Left ventricle myocardium inferior (tissue), 1 donor: ENCODE measurements around the gene CRY1. TPM values are rescaled to one million over a fixed set of nuclear protein-coding genes. Genes with fewer than 3 reads are reported as not detected.

Experiments used
- DNase-seq: peaks from one replicate; pipeline ENCODE4 v3.0.0-alpha.2; 2020
- H3K27ac ChIP-seq: fragments of 200-600 bp; replicated peaks from 2 replicates; pipeline ENCODE4 v1.8.0; 2021
- H3K27me3 ChIP-seq: fragments of 200-600 bp; 2 replicates; pipeline ENCODE4 v1.8.0; 2021; ENCODE audit warnings: low read depth
- H3K36me3 ChIP-seq: fragments of 200-600 bp; 2 replicates; pipeline ENCODE4 v1.8.0; 2021
- H3K4me1 ChIP-seq: fragments of 200-600 bp; 2 replicates; pipeline ENCODE4 v1.8.0; 2021
- H3K4me3 ChIP-seq: fragments of 200-600 bp; 2 replicates; pipeline ENCODE4 v1.8.0; 2021; ENCODE audit warnings: mild to moderate bottlenecking, moderate library complexity
- H3K9me3 ChIP-seq: fragments of 200-600 bp; replicated peaks from 2 replicates; pipeline ENCODE4 v1.8.0; 2021
- CTCF ChIP-seq: fragments of 200-600 bp; IDR thresholded peaks from 2 replicates; pipeline ENCODE4 v1.8.0; 2021; ENCODE audit warnings: antibody characterized with exemption, mild to moderate bottlenecking, borderline replicate concordance
- intact Hi-C: fragments of 100-400 bp; cut with micrococcal nuclease; formaldehyde crosslinking; loops from one replicate; pipeline ENCODE4 v1.11.0; 2022
- total RNA-seq: library from RNA; stranded (reverse); fragmentation: NEBNext Ultra II Directional; extraction: Animal tissue kit (Norgen Biotek cat#: 25700); gene quantifications from one replicate; pipeline ENCODE4 v1.2.1, GENCODE V29; 2021
- donor health status: DM: no; HTN: yes; CAD: no; lungs with severe emphysema.

The CRY1 gene
- total RNA-seq, 1 donor from 2014 or later = 10.0 TPM

GRCh38 chr12:107035733-107036132 lies 57.6 kb downstream of the CRY1 start:
- DNase-seq = no peak
- Histone ChIP-seq H3K4me1 (peaks cover 17% of the 10 kb centered on the region), H3K4me3 (no peak overlapping the region), H3K36me3 (no peaks in the 10 kb centered on the region), H3K27me3 (no peaks in the 10 kb centered on the region), H3K27ac (no peak overlapping the region), H3K9me3 (no peaks in the 10 kb centered on the region)
- no peak for TF ChIP-seq CTCF
- intact Hi-C loops = no loop called here

GRCh38 chr12:107033758-107034739 lies 59.3 kb downstream of the CRY1 start:
- Histone ChIP-seq H3K27ac (no peak overlapping the region), H3K4me3 (no peak overlapping the region), H3K27me3 (no peaks in the 10 kb centered on the region), H3K9me3 (no peaks in the 10 kb centered on the region), H3K4me1 (peaks cover 34% of the 10 kb centered on the region), H3K36me3 (no peaks in the 10 kb centered on the region)
- TF ChIP-seq CTCF = no peak
- intact Hi-C loops = no loop called here
- DNase-seq = no peak

GRCh38 chr12:107032266-107032665 lies 61.1 kb downstream of the CRY1 start:
- Histone ChIP-seq H3K36me3 (no peaks in the 10 kb centered on the region), H3K4me3 (no peak overlapping the region), H3K4me1 (peaks cover 52% of the 10 kb centered on the region), H3K27ac (no peak overlapping the region), H3K9me3 (no peaks in the 10 kb centered on the region), H3K27me3 (no peaks in the 10 kb centered on the region)
- DNase-seq = no peak
- TF ChIP-seq CTCF = no peak
- intact Hi-C loops = no loop called here

GRCh38 chr12:107031061-107031460 lies 62.3 kb downstream of the CRY1 start:
- H3K4me1 ChIP-seq = peaks cover 64% of the 10 kb centered on the region
- DNase-seq = no peak
- no peaks in the 10 kb centered on the region for H3K27me3 ChIP-seq
- H3K4me3 ChIP-seq = no peak overlapping the region
- no peaks in the 10 kb centered on the region for H3K9me3 ChIP-seq
- H3K27ac ChIP-seq = no peak overlapping the region
- TF ChIP-seq CTCF = no peak
- no peaks in the 10 kb centered on the region for H3K36me3 ChIP-seq
- intact Hi-C loops = no loop called here

GRCh38 chr12:107029081-107029480 lies 64.3 kb downstream of the CRY1 start:
- H3K4me3 ChIP-seq = no peak overlapping the region
- no peaks in the 10 kb centered on the region for H3K36me3 ChIP-seq
- no peak overlapping the region for H3K27ac ChIP-seq
- intact Hi-C loops = no loop called here
- no peaks in the 10 kb centered on the region for H3K27me3 ChIP-seq
- no peak for TF ChIP-seq CTCF
- H3K4me1 ChIP-seq = peaks cover 72% of the 10 kb centered on the region
- no peaks in the 10 kb centered on the region for H3K9me3 ChIP-seq
- no peak for DNase-seq
